Islet precursor cell (in vitro differentiated cells): ENCODE data around the gene STAMBPL1.
"Not testable (repeated sequence)": the region's sequence is repeated elsewhere in the genome, so short reads cannot be mapped to it uniquely, and the experiment has no call there.

Experiments used
- DNase-seq: peaks from one replicate; pipeline ENCODE4 v3.0.0-alpha.2; 2018

The STAMBPL1 gene

GRCh38 chr10:88879534-88880281 lies at the start of gene STAMBPL1:
Gene STAMBPL1 (plus strand): TSS chr10:88880245. CDS start chr10:88901709, 21,464 bp downstream.
- DNase-seq, result no peak

GRCh38 chr10:88830643-88831268 lies 49.3 kb upstream of the STAMBPL1 start:
- DNase-seq, result no peak

- DNase-seq, result no peak
These were observed 48.3 kb upstream of the STAMBPL1 start for GRCh38 chr10:88831709-88832108.

- DNase-seq, result no peak
These were observed 47.7 kb upstream of the STAMBPL1 start for GRCh38 chr10:88832376-88832775.

GRCh38 chr10:88833156-88833555 lies 46.9 kb upstream of the STAMBPL1 start:
- no peak for DNase-seq

GRCh38 chr10:88833723-88834122 lies 46.3 kb upstream of the STAMBPL1 start:
- no peak for DNase-seq

GRCh38 chr10:88835096-88835909 lies 44.7 kb upstream of the STAMBPL1 start:
- peak; percentile 81 for DNase-seq

GRCh38 chr10:88835910-88836221 lies 44.2 kb upstream of the STAMBPL1 start:
- DNase-seq, result no peak

GRCh38 chr10:88837632-88838031 lies 42.4 kb upstream of the STAMBPL1 start:
- not testable (repeated sequence) for DNase-seq

GRCh38 chr10:88838766-88839350 lies 41.2 kb upstream of the STAMBPL1 start:
- no peak for DNase-seq

GRCh38 chr10:88840104-88840503 lies 39.9 kb upstream of the STAMBPL1 start:
- no peak for DNase-seq

GRCh38 chr10:88840881-88841280 lies 39.2 kb upstream of the STAMBPL1 start:
- no peak for DNase-seq

GRCh38 chr10:88841316-88842111 lies 38.5 kb upstream of the STAMBPL1 start:
- no peak for DNase-seq

GRCh38 chr10:88843171-88843570 lies 36.9 kb upstream of the STAMBPL1 start:
- DNase-seq, result no peak

GRCh38 chr10:88848499-88848898 lies 31.5 kb upstream of the STAMBPL1 start:
- no peak for DNase-seq

GRCh38 chr10:88849234-88849633 lies 30.8 kb upstream of the STAMBPL1 start:
- DNase-seq, result no peak

GRCh38 chr10:88850712-88851111 lies 29.3 kb upstream of the STAMBPL1 start:
- DNase-seq, result no peak

GRCh38 chr10:88851706-88852105 lies 28.3 kb upstream of the STAMBPL1 start, which contains the start of gene ANKRD22:
Gene ANKRD22 (minus strand): TSS chr10:88851844. CDS start chr10:88851607, 237 bp downstream.
- peak; percentile 87 for DNase-seq

GRCh38 chr10:88852327-88852726 lies 27.7 kb upstream of the STAMBPL1 start:
- DNase-seq, result no peak

GRCh38 chr10:88853155-88853881 lies 26.7 kb upstream of the STAMBPL1 start:
- DNase-seq, result no peak

GRCh38 chr10:88854684-88855083 lies 25.4 kb upstream of the STAMBPL1 start:
- no peak for DNase-seq

GRCh38 chr10:88857831-88858230 lies 22.2 kb upstream of the STAMBPL1 start:
- DNase-seq, result no peak
